ENCODE measurements around the gene MKX.

The MKX gene

DNA sequence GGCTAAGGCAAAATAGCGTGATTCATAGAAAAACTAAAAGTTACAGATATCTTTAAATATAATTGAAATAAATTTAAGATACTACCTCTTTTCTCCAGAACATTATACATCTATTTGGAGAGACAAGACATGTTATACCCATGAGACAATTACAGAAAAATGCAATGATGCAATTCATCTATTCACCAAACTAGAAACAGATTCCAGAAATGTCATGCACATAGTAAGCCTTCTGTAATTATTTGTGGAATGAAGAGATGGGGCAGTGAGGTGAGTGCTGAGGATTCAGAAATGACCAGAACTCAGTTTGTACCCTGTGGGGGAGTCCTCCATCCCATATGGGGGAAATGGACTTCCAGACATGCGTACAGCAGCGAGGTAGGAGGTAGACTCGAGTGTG, 99.4 kb downstream of the MKX start:
- DNase-seq, result no peak

DNA sequence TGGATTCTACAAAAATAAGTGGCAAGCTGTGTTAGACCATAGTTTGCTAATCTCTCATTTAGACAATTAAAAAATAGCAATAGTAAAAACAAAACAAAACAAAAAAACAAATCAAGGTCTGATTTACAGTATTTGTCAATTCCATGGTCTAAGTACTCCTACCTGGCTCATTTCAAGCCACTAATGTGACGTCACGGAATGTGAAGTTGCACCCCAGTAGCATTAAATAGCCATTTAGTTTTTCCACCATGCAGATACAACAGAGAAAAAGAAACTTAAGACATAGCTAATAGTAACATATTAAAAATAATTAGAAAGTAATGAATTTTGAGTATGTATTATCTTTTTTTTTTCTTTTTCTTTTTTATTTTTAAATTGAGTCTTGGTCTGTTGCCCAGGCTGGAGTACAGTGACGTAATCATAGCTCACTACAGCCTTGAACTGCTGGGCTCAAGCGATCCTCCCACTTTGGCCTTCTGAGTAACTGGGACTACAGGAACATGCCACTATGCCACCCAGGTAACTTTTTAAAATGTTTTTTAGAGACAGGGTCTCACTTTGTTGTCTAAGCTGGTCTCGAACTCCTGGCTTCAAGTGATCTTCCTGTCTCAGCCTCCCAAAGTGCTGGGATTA, 101.2 kb downstream of the MKX start:
- DNase-seq, result no peak

GRCh38 chr10:27643301-27643700, 102.3 kb downstream of the MKX start:
- peak; percentile 68 for DNase-seq

GRCh38 chr10:27642023-27642589, 103.5 kb downstream of the MKX start:
- DNase-seq, result no peak

- peak; percentile 49 for DNase-seq
These were observed 107.4 kb downstream of the MKX start for GRCh38 chr10:27638071-27638750.

DNA sequence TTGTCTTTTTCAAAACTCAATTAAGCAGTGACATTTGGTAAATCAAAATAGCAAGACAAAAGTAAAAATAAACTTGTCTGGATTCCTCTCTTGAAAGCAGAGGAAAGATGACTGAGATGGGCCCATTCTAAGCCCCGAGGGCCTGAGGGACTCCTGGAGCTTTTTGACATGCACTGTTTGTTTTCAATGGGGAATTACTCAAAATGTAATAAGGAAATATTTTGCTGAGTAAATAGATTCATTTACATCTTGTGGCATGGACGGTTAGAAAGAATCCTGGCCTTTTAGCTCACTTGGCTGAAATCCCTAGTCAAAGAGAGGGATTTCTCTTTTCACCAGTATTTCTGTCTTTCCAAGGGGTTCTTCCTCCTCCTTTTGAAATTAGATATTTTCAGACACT, 108.0 kb downstream of the MKX start:
- DNase-seq, result no peak

DNA sequence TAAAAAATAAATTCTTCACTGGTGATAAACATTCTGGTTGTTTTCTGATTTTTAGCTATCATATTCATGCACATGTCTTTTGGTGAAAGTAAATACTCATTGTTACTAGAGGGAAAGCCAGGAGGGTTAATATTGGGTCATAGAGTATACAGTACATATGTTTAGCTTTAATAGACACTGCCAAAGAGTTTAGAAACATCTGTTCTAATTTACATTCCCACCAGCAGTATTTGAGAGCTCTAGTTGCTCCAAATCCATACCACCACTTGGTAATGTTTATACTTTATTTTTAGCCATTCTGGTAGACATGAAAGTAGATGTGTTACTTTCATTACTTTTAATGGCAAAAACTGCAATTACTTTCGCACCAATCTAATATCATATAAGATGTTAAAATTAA, 108.8 kb downstream of the MKX start:
- no peak for DNase-seq

DNA sequence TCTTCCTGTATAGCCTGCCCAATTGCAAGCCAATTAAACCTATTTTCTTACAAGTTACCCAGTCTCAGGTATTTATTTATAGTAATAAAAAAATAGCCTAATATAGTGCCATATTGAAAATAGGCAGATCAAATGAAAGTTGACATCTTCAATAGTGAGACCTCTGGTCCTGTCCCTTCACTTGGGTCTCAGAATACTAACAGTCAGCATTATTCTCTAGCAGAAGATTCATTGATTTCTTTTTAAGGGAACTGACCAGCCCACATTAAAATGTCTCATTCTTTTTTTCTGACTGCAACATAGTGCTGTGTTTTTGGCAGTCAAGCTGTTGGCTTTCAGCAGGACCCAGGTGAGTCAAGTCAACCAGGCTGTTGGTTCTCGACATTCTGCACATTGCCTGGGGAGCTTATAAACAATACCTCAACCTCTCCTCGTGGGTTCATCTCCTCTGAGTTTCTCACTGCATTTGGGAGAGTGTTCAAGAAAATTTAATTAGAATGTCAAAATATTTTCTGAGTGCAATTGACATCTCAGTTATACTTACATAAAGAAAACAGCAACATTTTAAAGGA, 109.8 kb downstream of the MKX start:
- DNase-seq, result no peak

- DNase-seq, result no peak
These were observed 110.3 kb downstream of the MKX start for GRCh38 chr10:27635290-27635689.

DNA sequence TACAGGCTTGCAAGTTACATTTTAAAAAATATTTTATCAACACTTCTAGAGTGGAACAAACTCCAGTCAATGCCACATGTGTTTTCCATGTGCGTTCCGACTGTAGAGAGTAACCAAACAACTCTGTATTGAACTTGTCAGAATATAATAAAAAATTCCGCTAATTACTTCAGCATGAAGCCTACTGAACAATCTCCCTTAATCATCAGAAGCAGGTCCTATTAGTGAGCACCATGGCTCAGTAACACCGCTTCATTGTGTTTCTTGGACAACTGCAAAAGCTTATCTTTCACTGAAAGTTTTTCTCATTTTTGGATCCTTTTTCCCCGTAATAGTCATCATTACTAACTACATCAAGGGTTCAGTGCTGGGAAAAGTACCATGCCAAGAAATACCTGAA, 117.0 kb downstream of the MKX start:
- DNase-seq, result no peak

GRCh38 chr10:27626890-27627289, 118.7 kb downstream of the MKX start:
- DNase-seq, result no peak

DNA sequence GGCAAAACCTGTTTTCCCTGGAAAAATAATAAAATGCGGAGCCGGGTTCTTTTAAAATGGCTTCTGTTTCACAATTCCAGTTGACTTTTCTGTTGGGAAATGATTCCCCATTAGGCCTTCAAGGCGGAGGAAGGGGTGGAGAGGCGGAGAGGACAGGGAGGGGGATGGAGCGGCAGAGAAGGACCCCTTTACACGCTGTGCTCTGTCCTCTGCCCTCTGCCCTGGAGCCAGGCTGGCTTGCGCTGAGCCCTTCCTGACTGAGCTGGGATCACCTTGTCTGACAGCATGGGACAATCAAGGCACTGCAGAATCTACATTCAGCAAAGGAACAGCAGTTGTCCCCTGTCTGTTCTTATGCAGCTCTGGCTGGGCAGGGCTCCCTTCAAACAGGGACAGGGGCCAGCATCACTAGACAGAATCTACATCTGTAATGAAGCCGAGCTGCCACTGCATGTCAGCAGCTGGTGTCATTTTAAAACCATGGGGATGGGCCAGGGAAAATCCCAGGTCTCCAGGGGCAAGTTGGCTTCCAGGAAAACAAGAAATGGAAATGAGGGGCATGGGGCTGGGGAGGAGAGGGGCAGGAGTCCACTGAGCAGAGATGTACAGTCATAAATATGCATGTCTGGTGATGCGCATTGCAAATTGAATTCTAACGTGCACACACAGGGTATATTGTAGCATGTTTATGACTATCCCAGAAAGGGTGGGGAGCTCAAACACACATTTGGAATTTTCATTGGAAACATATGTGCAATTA, 120.0 kb downstream of the MKX start:
- peak; percentile 68 for DNase-seq

GRCh38 chr10:27624941-27625340, 120.7 kb downstream of the MKX start:
- DNase-seq, result no peak

All from femur (tissue), 1 donor.